GM23248 (cell line): ENCODE data around the gene TEX264. TPM values are rescaled to one million over a fixed set of nuclear protein-coding genes. Genes with fewer than 3 reads are reported as not detected.

Source experiments
- DNase-seq: peaks from one replicate; pipeline ENCODE4 v3.0.0-alpha.2; 2015
- H2AFZ ChIP-seq: fragments of 200-600 bp; sonication (generic); 2 replicates; pipeline ENCODE4 v1.6.1; 2016; ENCODE audit warnings: antibody characterized with exemption
- H3F3A ChIP-seq: fragments of 200-600 bp; sonication (generic); 2 replicates; pipeline ENCODE4 v1.6.1; 2016; ENCODE audit warnings: mild to moderate bottlenecking, antibody characterized with exemption, mixed run types; ENCODE audit not compliant: insufficient read depth
- H3K27ac ChIP-seq: fragments of 200-600 bp; sonication (generic); 2 replicates; pipeline ENCODE4 v1.5.1; 2016; ENCODE audit warnings: mild to moderate bottlenecking
- H3K27me3 ChIP-seq: fragments of 200-600 bp; sonication (generic); replicated peaks from 2 replicates; pipeline ENCODE4 v1.6.1; 2016; ENCODE audit warnings: mild to moderate bottlenecking; ENCODE audit not compliant: insufficient read depth
- H3K36me3 ChIP-seq: fragments of 200-600 bp; sonication (generic); 2 replicates; pipeline ENCODE4 v1.6.1; 2016; ENCODE audit warnings: low read depth, mild to moderate bottlenecking
- H3K4me1 ChIP-seq: fragments of 200-600 bp; sonication (generic); 2 replicates; pipeline ENCODE4 v1.6.1; 2016; ENCODE audit warnings: mild to moderate bottlenecking; ENCODE audit not compliant: insufficient read depth
- H3K4me2 ChIP-seq: fragments of 200-600 bp; sonication (generic); one replicate; pipeline ENCODE4 v1.6.1; 2016; ENCODE audit warnings: mild to moderate bottlenecking; ENCODE audit not compliant: unreplicated experiment
- H3K4me3 ChIP-seq: fragments of 200-600 bp; sonication (generic); 2 replicates; pipeline ENCODE4 v1.5.1; 2016; ENCODE audit warnings: mild to moderate bottlenecking
- H3K79me2 ChIP-seq: fragments of 200-600 bp; sonication (generic); 2 replicates; pipeline ENCODE4 v1.6.1; 2016; ENCODE audit warnings: mild to moderate bottlenecking; ENCODE audit not compliant: insufficient read depth
- H3K9ac ChIP-seq: fragments of 200-600 bp; sonication (generic); 2 replicates; pipeline ENCODE4 v1.6.1; 2016; ENCODE audit warnings: mild to moderate bottlenecking
- H3K9me2 ChIP-seq: fragments of 200-600 bp; sonication (generic); 2 replicates; pipeline ENCODE4 v1.6.1; 2016; ENCODE audit warnings: mixed run types, mild to moderate bottlenecking, moderate library complexity; ENCODE audit not compliant: insufficient read depth
- H3K9me3 ChIP-seq: fragments of 200-600 bp; sonication (generic); one replicate; pipeline ENCODE4 v1.6.1; 2017; ENCODE audit warnings: low read depth
- H4K20me1 ChIP-seq: fragments of 200-600 bp; sonication (generic); 2 replicates; pipeline ENCODE4 v1.6.0; 2016; ENCODE audit not compliant: insufficient read depth
- EZH2 ChIP-seq: fragments of 200-600 bp; sonication (generic); IDR thresholded peaks from 2 replicates; pipeline ENCODE4 v1.6.1; 2018; ENCODE audit warnings: antibody characterized with exemption, mild to moderate bottlenecking; ENCODE audit not compliant: insufficient read depth, poor library complexity, severe bottlenecking
- EZH2phosphoT487 ChIP-seq: fragments of 200-600 bp; sonication (generic); IDR thresholded peaks from 2 replicates; pipeline ENCODE4 v1.6.1; 2018; ENCODE audit warnings: antibody characterized with exemption, moderate library complexity, mild to moderate bottlenecking, low read depth; ENCODE audit not compliant: insufficient read depth
- WGBS, 2 experiments: methylation state at CpG; one replicate each; pipeline ENCODE4 v1.1.6; 2015 to 2017; ENCODE audit warnings: low lambda C conversion rate in 2 of 2, low coverage in 1 of 2; ENCODE audit errors: missing lambda C conversion rate in 2 of 2; 5-methylcytosine and 5-hydroxymethylcytosine counted together
- in situ Hi-C: fragments of 300-500 bp; cut with MboI; formaldehyde crosslinking; loops from 2 replicates; pipeline ENCODE4 v1.15.0; 2020
- polyA plus RNA-seq: library from polyadenylated mRNA; unstranded; fragments of >200 nt; fragmentation: Nextera tagmentation; extraction: Ambion mirVana; gene quantifications from 2 replicates; pipeline ENCODE4 v1.2.1, GENCODE V29; 2016
- total RNA-seq: library from RNA; depleted of rRNA; stranded (reverse); fragments of >200 nt; shearing (Covaris generic); gene quantifications from 2 replicates; pipeline ENCODE4 v1.2.3, GENCODE V29; 2014

The TEX264 gene
- total and polyA plus RNA-seq, 2 experiments from 2014 or later: 66.7 to 89.8 TPM

DNA sequence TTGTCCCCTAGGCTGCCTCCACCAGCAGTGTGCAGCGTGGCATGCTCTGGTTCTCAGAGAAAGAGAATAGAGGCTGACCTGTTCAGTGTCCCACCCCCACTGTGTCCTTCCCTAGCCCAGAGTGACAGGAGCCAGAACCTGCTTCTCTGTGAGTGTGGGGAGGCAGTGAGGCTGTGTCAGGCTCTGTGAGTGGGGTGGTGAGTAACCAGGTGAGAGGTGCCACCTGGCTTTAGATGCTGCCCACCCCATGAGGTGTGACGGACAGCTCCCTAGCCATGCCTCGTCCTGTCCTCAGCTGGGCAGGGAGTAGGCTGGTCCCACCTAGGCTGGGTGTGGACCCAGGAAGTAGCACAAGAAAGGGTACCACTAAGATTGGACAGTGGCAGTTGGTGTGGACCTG, 6.3 kb downstream of the TEX264 start:
- H3K9ac ChIP-seq: no peak overlapping the region
- TF ChIP-seq EZH2phosphoT487 (no peak), EZH2 (no peak)
- no peak overlapping the region for H2AFZ ChIP-seq
- no peaks in the 10 kb centered on the region for H3K27me3 ChIP-seq
- 88 to 96% methylated on average over 3 of the region's 3 CpGs for WGBS, 2 experiments
- no peaks in the 10 kb centered on the region for H3K9me2 ChIP-seq
- no peaks in the 10 kb centered on the region for H4K20me1 ChIP-seq
- H3K4me3 ChIP-seq: no peak overlapping the region
- H3K27ac ChIP-seq: no peak overlapping the region
- H3K4me2 ChIP-seq: no peak overlapping the region
- H3F3A ChIP-seq: peaks cover 21% of the 10 kb centered on the region
- no peak for DNase-seq
- in situ Hi-C loops: no loop called here
- no peaks in the 10 kb centered on the region for H3K36me3 ChIP-seq
- peaks cover 27% of the 10 kb centered on the region for H3K4me1 ChIP-seq
- H3K9me3 ChIP-seq: no peaks in the 10 kb centered on the region
- H3K79me2 ChIP-seq: peaks cover 58% of the 10 kb centered on the region

DNA sequence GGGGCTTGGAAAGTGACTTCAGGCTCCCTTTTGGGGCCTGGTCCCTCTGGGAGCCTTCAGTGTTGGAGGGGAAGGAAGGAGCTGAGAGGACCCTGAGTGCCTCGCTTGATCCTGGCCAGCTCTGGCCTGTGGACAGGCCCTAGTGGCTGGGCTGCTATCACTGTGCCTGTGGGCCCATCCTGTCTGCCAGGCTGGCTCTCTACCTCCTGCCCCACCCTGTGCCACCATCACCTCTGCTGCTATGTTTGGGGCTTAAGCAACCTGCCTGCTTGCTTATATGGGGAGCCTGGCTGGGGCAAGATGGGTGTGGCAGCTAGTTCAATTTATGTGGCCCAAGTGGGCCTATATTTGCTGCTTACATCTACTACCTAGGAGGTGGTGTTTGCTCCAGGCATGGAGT, 7.1 kb downstream of the TEX264 start:
- no peak overlapping the region for H3K4me3 ChIP-seq
- no peaks in the 10 kb centered on the region for H3K36me3 ChIP-seq
- peaks cover 16% of the 10 kb centered on the region for H3F3A ChIP-seq
- H3K9me2 ChIP-seq: no peaks in the 10 kb centered on the region
- H3K9me3 ChIP-seq: no peaks in the 10 kb centered on the region
- no peak for DNase-seq
- H3K4me1 ChIP-seq: peaks cover 27% of the 10 kb centered on the region
- H4K20me1 ChIP-seq: no peaks in the 10 kb centered on the region
- H3K9ac ChIP-seq: no peak overlapping the region
- TF ChIP-seq EZH2phosphoT487 (no peak), EZH2 (no peak)
- 100% methylated on average over 1 of the region's 1 CpG for WGBS, 2 experiments
- in situ Hi-C loops: no loop called here
- H3K27ac ChIP-seq: no peak overlapping the region
- peaks cover 58% of the 10 kb centered on the region for H3K79me2 ChIP-seq
- H3K4me2 ChIP-seq: no peak overlapping the region
- H3K27me3 ChIP-seq: no peaks in the 10 kb centered on the region
- no peak overlapping the region for H2AFZ ChIP-seq

GRCh38 chr3:51678641-51679040, 7.6 kb downstream of the TEX264 start:
- DNase-seq: peak; percentile 20
- no peak overlapping the region for H3K27ac ChIP-seq
- no peak overlapping the region for H3K4me3 ChIP-seq
- in situ Hi-C loops: no loop called here
- peaks cover 16% of the 10 kb centered on the region for H3F3A ChIP-seq
- H2AFZ ChIP-seq: no peak overlapping the region
- H3K9me3 ChIP-seq: no peaks in the 10 kb centered on the region
- no peaks in the 10 kb centered on the region for H4K20me1 ChIP-seq
- H3K9ac ChIP-seq: no peak overlapping the region
- H3K9me2 ChIP-seq: no peaks in the 10 kb centered on the region
- no peaks in the 10 kb centered on the region for H3K36me3 ChIP-seq
- H3K4me2 ChIP-seq: no peak overlapping the region
- TF ChIP-seq EZH2phosphoT487 (no peak), EZH2 (no peak)
- H3K79me2 ChIP-seq: peaks cover 58% of the 10 kb centered on the region
- 100% methylated on average over 2 of the region's 2 CpGs for WGBS, 2 experiments
- H3K27me3 ChIP-seq: no peaks in the 10 kb centered on the region
- peaks cover 27% of the 10 kb centered on the region for H3K4me1 ChIP-seq

DNA sequence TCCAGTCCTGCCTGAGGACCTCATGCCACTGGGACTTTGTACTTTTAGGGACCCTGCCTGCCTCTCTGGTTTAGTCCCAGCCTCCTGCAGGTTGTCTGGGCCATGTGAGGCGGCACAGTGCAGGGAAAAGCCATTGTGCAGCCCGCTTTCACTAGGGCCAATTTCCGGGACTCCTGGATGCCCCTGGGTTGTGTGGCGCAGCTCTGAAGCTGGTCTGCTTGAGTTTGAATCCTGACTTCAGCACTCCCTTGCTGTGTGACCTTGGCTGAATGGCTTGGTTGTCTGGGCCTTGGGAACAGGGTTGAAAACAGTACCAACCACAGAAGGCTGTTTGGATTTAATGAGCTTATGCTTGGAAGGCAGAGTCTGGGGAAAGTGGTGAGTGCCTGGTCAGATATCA, 8.3 kb downstream of the TEX264 start:
- H3K9me3 ChIP-seq: no peaks in the 10 kb centered on the region
- H3K79me2 ChIP-seq: peaks cover 61% of the 10 kb centered on the region
- H2AFZ ChIP-seq: no peak overlapping the region
- 95 to 96% methylated on average over 4 of the region's 4 CpGs for WGBS, 2 experiments
- no peak overlapping the region for H3K4me3 ChIP-seq
- no peak overlapping the region for H3K4me2 ChIP-seq
- H4K20me1 ChIP-seq: no peaks in the 10 kb centered on the region
- H3K9ac ChIP-seq: no peak overlapping the region
- H3K27me3 ChIP-seq: no peaks in the 10 kb centered on the region
- TF ChIP-seq EZH2 (no peak), EZH2phosphoT487 (no peak)
- H3K9me2 ChIP-seq: no peaks in the 10 kb centered on the region
- DNase-seq: no peak
- H3K4me1 ChIP-seq: peaks cover 27% of the 10 kb centered on the region
- in situ Hi-C loops: no loop called here
- H3F3A ChIP-seq: peaks cover 15% of the 10 kb centered on the region
- H3K36me3 ChIP-seq: no peaks in the 10 kb centered on the region
- H3K27ac ChIP-seq: no peak overlapping the region

GRCh38 chr3:51679777-51680176, 8.7 kb downstream of the TEX264 start:
- WGBS, 2 experiments: 64 to 65% methylated on average over 7 of the region's 7 CpGs
- in situ Hi-C loops: no loop called here
- Histone ChIP-seq H3K9me2 (no peaks in the 10 kb centered on the region), H4K20me1 (no peaks in the 10 kb centered on the region), H3K4me3 (no peak overlapping the region), H3K4me1 (peaks cover 23% of the 10 kb centered on the region), H3F3A (peaks cover 10% of the 10 kb centered on the region), H3K9ac (no peak overlapping the region), H2AFZ (no peak overlapping the region), H3K27ac (no peak overlapping the region), H3K27me3 (no peaks in the 10 kb centered on the region), H3K36me3 (no peaks in the 10 kb centered on the region), H3K4me2 (no peak overlapping the region), H3K79me2 (peaks cover 61% of the 10 kb centered on the region), H3K9me3 (no peaks in the 10 kb centered on the region)
- no peak for DNase-seq
- TF ChIP-seq EZH2 (no peak), EZH2phosphoT487 (no peak)
